CD4-positive, alpha-beta T cell (primary cell): Measurements from ENCODE around the gene SRGAP1. TPM values are rescaled to one million over a fixed set of nuclear protein-coding genes. Genes with fewer than 3 reads are reported as not detected.
A peak's percentile ranks its signal among the peaks of the same experiment; 100 is the strongest.

Source experiments
- ATAC-seq: fragments of 200-7000 bp; cut with Tn5 transposase; one replicate; pipeline ENCODE4 v1.10.0; 2022; ENCODE audit warnings: mild to moderate bottlenecking; ENCODE audit not compliant: poor library complexity
- CTCF ChIA-PET: fragments of 350-600 bp; sonication (Branson Sonifier 250); formaldehyde crosslinking; loops from one replicate; lab custom pipeline; 2021; ENCODE audit warnings: antibody characterized with exemption, inconsistent platforms; lab: Charles Lee
- POLR2A ChIA-PET: fragments of 350-600 bp; sonication (Branson Sonifier 250); formaldehyde crosslinking; loops from one replicate; lab custom pipeline; 2021; ENCODE audit warnings: antibody characterized with exemption, inconsistent platforms; lab: Charles Lee
- DNase-seq, 14 experiments: peaks; one replicate each; pipeline ENCODE4 v3.0.0-alpha.2; 2013 to 2020; ENCODE audit warnings: mixed read lengths in 2 of 14
- H3K27ac ChIP-seq, 2 donors: one replicate each; pipeline versions ENCODE4 v1.5.1 to v1.7.0; 2013; ENCODE audit warnings: low read length in 2 of 2, low read depth in 1 of 2, mild to moderate bottlenecking in 1 of 2
- H3K27me3 ChIP-seq, 2 experiments: 1 replicate in 1 of 2; 2 replicates in 1 of 2; pipeline versions ENCODE4 v1.6.1 to v1.7.0; 2013; ENCODE audit warnings: low read length in 2 of 2, control low read depth in 1 of 2, mild to moderate bottlenecking in 1 of 2, moderate library complexity in 1 of 2; ENCODE audit not compliant: insufficient read depth in 2 of 2, control insufficient read depth in 1 of 2
- H3K36me3 ChIP-seq: one replicate; pipeline ENCODE4 v1.6.1; 2013; ENCODE audit warnings: low read length, control low read depth; ENCODE audit not compliant: insufficient read depth
- H3K4me1 ChIP-seq: one replicate; pipeline ENCODE4 v1.6.1; 2013; ENCODE audit warnings: low read length, control low read depth; ENCODE audit not compliant: insufficient read depth
- H3K4me3 ChIP-seq: one replicate; pipeline ENCODE4 v1.5.1; 2013; ENCODE audit warnings: mild to moderate bottlenecking, low read length, moderate library complexity
- H3K9me3 ChIP-seq, 2 experiments: 1 replicate in 1 of 2; 2 replicates in 1 of 2; pipeline versions ENCODE4 v1.6.1 to v1.7.0; 2013; ENCODE audit warnings: low read length in 2 of 2, mild to moderate bottlenecking in 2 of 2, control low read depth in 1 of 2, moderate library complexity in 1 of 2; ENCODE audit not compliant: control insufficient read depth in 1 of 2, insufficient read depth in 1 of 2
- H3K27ac Mint-ChIP-seq: one replicate; pipeline ENCODE4 v1.8.0; 2020; ENCODE audit warnings: mixed read lengths
- H3K27me3 Mint-ChIP-seq: one replicate; pipeline ENCODE4 v1.8.0; 2021; ENCODE audit warnings: mixed read lengths
- H3K36me3 Mint-ChIP-seq: one replicate; pipeline ENCODE4 v1.8.0; 2021; ENCODE audit warnings: low read depth, mixed read lengths
- H3K4me1 Mint-ChIP-seq: one replicate; pipeline ENCODE4 v1.8.0; 2021; ENCODE audit warnings: low read depth, mixed read lengths
- H3K4me3 Mint-ChIP-seq: one replicate; pipeline ENCODE4 v1.8.0; 2020; ENCODE audit warnings: mild to moderate bottlenecking, mixed read lengths
- H3K9me3 Mint-ChIP-seq: one replicate; pipeline ENCODE4 v1.8.0; 2020; ENCODE audit warnings: mixed read lengths
- intact Hi-C, 2 experiments: fragments of 100-400 bp; cut with DNase I in 1 of 2; cut with micrococcal nuclease in 1 of 2; formaldehyde crosslinking; loops; one replicate each; pipeline versions ENCODE4 v1.15.1 to v1.9.0; 2023 to 2025; cut with DNase I, micrococcal nuclease
- total RNA-seq, 174 experiments: library from RNA in 2 of 174; stranded (reverse) in 2 of 174; gene quantifications; one replicate each; pipeline ENCODE4 v1.2.3 and lab custom pipeline; 2021 to 2026
- TF ChIP-seq, protein P1 (sequence below): fragments of 200-600 bp; IDR thresholded peaks from one replicate; pipeline ENCODE4 v1.8.0; 2022; ENCODE audit warnings: antibody characterized with exemption, mild to moderate bottlenecking

The SRGAP1 gene
- total RNA-seq, 2 experiments from 2014 or later = 0.03 TPM; not detected in 1

DNA sequence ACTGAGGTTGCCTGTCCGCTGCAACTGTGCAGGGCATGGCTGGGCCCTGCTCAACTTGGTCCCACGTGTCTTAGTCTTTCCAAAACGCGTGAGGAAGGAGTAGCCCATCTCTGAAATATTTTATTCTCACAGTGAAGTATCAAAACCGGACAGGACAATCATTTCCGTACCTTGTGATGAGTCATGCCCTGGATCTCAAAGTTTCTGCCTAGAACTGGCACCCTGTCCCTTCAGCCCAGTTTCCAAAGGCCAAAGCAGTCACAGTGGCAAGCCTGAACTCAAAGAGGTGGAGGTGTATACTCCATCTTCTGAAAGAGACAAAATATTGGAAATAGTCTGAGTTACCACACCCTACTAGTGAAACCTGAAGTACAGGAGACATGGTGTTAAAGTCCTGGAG is 28.5 kb upstream of the SRGAP1 start:
- ChIA-PET POLR2A (no interaction called here), CTCF (no interaction called here)
- Histone ChIP-seq H3K27me3 (no peaks in the 10 kb centered on the region), H3K27ac (no peak overlapping the region), H3K9me3 (no peaks in the 10 kb centered on the region), H3K4me3 (no peak overlapping the region), H3K4me1 (peaks cover 11% of the 10 kb centered on the region), H3K36me3 (no peaks in the 10 kb centered on the region)
- Mint-ChIP-seq H3K27ac (no peak overlapping the region), H3K27me3 (peaks cover 18% of the 10 kb centered on the region), H3K9me3 (peaks cover 2% of the 10 kb centered on the region), H3K4me1 (peaks cover 15% of the 10 kb centered on the region), H3K4me3 (no peak overlapping the region), H3K36me3 (no peaks in the 10 kb centered on the region)
- intact Hi-C loops = no loop called here
- TF ChIP-seq, protein P1, sequence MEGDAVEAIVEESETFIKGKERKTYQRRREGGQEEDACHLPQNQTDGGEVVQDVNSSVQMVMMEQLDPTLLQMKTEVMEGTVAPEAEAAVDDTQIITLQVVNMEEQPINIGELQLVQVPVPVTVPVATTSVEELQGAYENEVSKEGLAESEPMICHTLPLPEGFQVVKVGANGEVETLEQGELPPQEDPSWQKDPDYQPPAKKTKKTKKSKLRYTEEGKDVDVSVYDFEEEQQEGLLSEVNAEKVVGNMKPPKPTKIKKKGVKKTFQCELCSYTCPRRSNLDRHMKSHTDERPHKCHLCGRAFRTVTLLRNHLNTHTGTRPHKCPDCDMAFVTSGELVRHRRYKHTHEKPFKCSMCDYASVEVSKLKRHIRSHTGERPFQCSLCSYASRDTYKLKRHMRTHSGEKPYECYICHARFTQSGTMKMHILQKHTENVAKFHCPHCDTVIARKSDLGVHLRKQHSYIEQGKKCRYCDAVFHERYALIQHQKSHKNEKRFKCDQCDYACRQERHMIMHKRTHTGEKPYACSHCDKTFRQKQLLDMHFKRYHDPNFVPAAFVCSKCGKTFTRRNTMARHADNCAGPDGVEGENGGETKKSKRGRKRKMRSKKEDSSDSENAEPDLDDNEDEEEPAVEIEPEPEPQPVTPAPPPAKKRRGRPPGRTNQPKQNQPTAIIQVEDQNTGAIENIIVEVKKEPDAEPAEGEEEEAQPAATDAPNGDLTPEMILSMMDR = no peak
- ATAC-seq (no peak), DNase-seq (no peak)

DNA sequence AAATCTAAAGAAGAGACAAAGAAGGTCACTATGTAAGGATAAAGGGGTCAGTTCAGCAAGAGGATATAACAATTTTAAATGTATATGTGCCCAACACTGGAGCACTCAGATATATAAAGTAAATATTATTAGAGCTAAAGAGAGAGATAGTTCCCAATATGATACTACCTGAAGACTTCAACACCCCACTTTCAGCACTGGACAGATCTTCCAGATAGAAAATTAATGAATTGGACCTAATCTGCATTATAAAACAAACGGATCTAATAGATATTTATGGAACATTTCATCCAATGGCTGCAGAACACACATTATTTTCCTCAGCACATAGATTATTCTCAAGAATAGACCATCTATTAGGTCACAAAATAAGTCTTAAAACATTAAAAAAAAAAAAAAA is 24.1 kb upstream of the SRGAP1 start:
- CTCF ChIA-PET = interaction anchor here (1.4 kb wide), 1 partner anchor 12 kb away, joined by 3 read pairs; no protein-coding TSS in a partner anchor
- Histone ChIP-seq H3K4me1 (peaks cover 4% of the 10 kb centered on the region), H3K27ac (no peak overlapping the region), H3K27me3 (peaks cover 0 to 3% of the 10 kb centered on the region in 2 experiments), H3K4me3 (no peak overlapping the region), H3K9me3 (peaks cover 0 to 7% of the 10 kb centered on the region in 2 experiments), H3K36me3 (no peaks in the 10 kb centered on the region)
- Mint-ChIP-seq H3K27me3 (peaks cover 44% of the 10 kb centered on the region), H3K36me3 (no peaks in the 10 kb centered on the region), H3K4me1 (peaks cover 9% of the 10 kb centered on the region), H3K27ac (no peak overlapping the region), H3K9me3 (peaks cover 2% of the 10 kb centered on the region), H3K4me3 (no peak overlapping the region)
- intact Hi-C loops = no loop called here
- TF ChIP-seq, protein P1 = no peak
- DNase-seq (no peak), ATAC-seq (no peak)
- POLR2A ChIA-PET = no interaction called here

DNA sequence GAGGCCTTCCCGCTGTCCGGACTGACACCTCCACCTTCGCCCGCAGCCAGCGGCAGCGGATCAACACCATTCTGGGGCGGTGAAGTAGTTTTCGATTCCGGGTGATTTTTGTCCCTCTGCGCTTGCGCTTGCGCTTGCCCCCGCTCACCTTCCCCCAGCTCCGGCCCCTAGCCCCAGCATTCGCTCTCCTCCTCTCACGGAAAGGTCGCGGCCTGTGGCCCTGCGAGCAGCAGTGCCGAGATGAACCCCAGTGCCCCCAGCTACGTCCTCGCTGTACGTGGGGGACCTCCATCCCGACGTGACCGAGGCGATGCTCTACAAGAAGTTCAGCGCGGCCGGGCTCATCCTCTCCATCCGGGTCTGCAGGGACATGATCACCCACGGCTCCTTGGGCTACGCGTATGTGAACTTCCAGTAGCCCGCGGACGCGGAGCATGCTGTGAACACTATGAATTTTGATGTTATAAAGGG is 22.7 kb upstream of the SRGAP1 start:
- H3K36me3 Mint-ChIP-seq = no peaks in the 10 kb centered on the region
- H3K4me3 Mint-ChIP-seq = peak overlapping the region; percentile 76
- Histone ChIP-seq H3K27ac (no peak overlapping the region), H3K9me3 (peaks cover 0 to 7% of the 10 kb centered on the region in 2 experiments), H3K4me1 (peaks cover 4% of the 10 kb centered on the region), H3K4me3 (peak overlapping the region; percentile 38), H3K27me3 (peaks cover 0 to 3% of the 10 kb centered on the region in 2 experiments), H3K36me3 (no peaks in the 10 kb centered on the region)
- H3K27me3 Mint-ChIP-seq = peaks cover 44% of the 10 kb centered on the region
- intact Hi-C loops = no loop called here
- H3K27ac Mint-ChIP-seq = no peak overlapping the region
- DNase-seq = peak in 1 of 14 experiments; percentile 20
- peaks cover 2% of the 10 kb centered on the region for H3K9me3 Mint-ChIP-seq
- POLR2A ChIA-PET = no interaction called here
- CTCF ChIA-PET = no interaction called here
- no peak for ATAC-seq
- TF ChIP-seq, protein P1 = no peak
- H3K4me1 Mint-ChIP-seq = peaks cover 5% of the 10 kb centered on the region
